ENCODE data around the gene LRRFIP1. TPM values are rescaled to one million over a fixed set of nuclear protein-coding genes. Genes with fewer than 3 reads are reported as not detected.

LRRFIP1 gene
- total and polyA plus RNA-seq, 10 of the 15 experiments (the other 5 are each of a cell fraction or from before 2014, with no cell fraction given) = 36.2 to 120 (median 74.3) TPM

- 64% methylated on average over 5 of the region's 5 CpGs for WGBS (ENCODE audit: insufficient coverage, insufficient replicate concordance, low lambda C conversion rate, missing lambda C conversion rate)
- DNase-seq (ENCODE audit: low read depth, low spot score) = no peak
- Histone ChIP-seq H3K27me3 (replicated peaks in 1 of 2; ENCODE audit: control insufficient read depth in 2 of 2, insufficient read depth in 2 of 2, low read length in 1 of 2) (peaks cover 3 to 8% of the 10 kb centered on the region in 2 experiments; a peak in 3 of 4 replicates), H3K79me2 (ENCODE audit: control insufficient read depth, insufficient read depth, low read length) (no peaks in the 10 kb centered on the region), H3K4me3 (no peak overlapping the region), H3K27ac (ENCODE audit: control insufficient read depth, insufficient read depth) (no peak overlapping the region), H2AFZ (ENCODE audit: control insufficient read depth, low read depth, low read length) (no peak overlapping the region), H3K4me2 (ENCODE audit: control insufficient read depth, insufficient read depth) (no peak overlapping the region), H4K20me1 (ENCODE audit: control insufficient read depth, insufficient read depth) (no peaks in the 10 kb centered on the region), H3K4me1 (ENCODE audit: control insufficient read depth, insufficient read depth, low read length) (no peaks in the 10 kb centered on the region), H3K9ac (ENCODE audit: control insufficient read depth, insufficient read depth, low read length) (no peak overlapping the region), H3K9me3 (replicated peaks; ENCODE audit: control insufficient read depth, insufficient read depth, low read length) (no peaks in the 10 kb centered on the region; the same call in 1 of the 3 replicates), H3K36me3 (ENCODE audit: control insufficient read depth in 2 of 2, insufficient read depth in 2 of 2, low read length in 1 of 2) (no peaks in the 10 kb centered on the region)
- BruUV-seq (replicated peaks) = no TSS peak
- TF ChIP-seq ZNF384 (IDR thresholded peaks at IDR 0.05; ENCODE audit: borderline replicate concordance, low read depth, low read length) (no peak), ATF3 (IDR thresholded peaks at IDR 0.05; ENCODE audit: borderline replicate concordance, extremely low read depth, low read depth, low read length) (no peak), FOXK2 (IDR thresholded peaks at IDR 0.05) (no peak)
- SMC1A ChIA-PET (ENCODE audit: uncharacterized antibody, unreplicated experiment) = interaction anchor here (0.9 to 1.2 kb wide), 2 partner anchors 8 to 85 kb away, joined by 3 to 4 read pairs; no protein-coding TSS in a partner anchor
- RAD21 ChIA-PET (ENCODE audit: unreplicated experiment) = interaction anchor here (1.0 kb wide), 1 partner anchor 85 kb away, joined by 3 read pairs; no protein-coding TSS in a partner anchor
- no peak for ATAC-seq
- POLR2A ChIA-PET = no interaction called here
- intact Hi-C loops (cut with micrococcal nuclease; ENCODE audit: unreplicated experiment) (no loop called here), in situ Hi-C loops (cut with MboI) (no loop called here)
- no peak for FAIRE-seq
- CTCF ChIA-PET = interaction anchor here (1.1 to 1.6 kb wide), 3 partner anchors 9 to 85 kb away, joined by 4 to 7 read pairs (median 4); no protein-coding TSS in a partner anchor
Measured at GRCh38 chr2:237660381-237660900, 33.1 kb downstream of the LRRFIP1 start.

DNA sequence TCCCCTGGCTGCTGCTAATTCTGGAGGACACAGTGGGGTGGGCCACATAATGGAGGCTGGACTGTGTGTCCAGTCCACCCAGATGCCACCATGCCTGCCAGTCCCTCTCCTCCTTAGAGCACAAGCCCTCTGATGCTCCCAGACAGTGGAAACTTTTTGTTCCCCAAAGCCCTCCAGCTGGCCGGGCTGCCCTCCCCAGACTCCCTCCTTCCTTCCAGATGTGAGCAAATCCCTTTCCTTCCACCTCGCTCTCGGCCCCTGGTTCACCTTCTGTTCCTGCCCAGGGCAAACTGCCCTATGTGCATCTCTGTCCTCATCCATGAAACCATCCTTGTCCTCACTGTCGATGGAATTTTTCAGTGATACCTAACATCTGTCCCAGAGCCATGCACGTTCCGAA, 33.9 kb downstream of the LRRFIP1 start:
- DNase-seq (ENCODE audit: low read depth, low spot score) (no peak), ATAC-seq (no peak), FAIRE-seq (no peak)
- SMC1A ChIA-PET (ENCODE audit: uncharacterized antibody, unreplicated experiment) = no interaction called here
- no peak for TF ChIP-seq RBBP5 (conservative IDR thresholded peaks at IDR 0.05)
- no peak for TF ChIP-seq BCL11A (IDR thresholded peaks at IDR 0.05; ENCODE audit: low read depth, low read length)
- TF ChIP-seq SUZ12 (IDR thresholded peaks at IDR 0.05; ENCODE audit: unreplicated experiment) = no peak
- TF ChIP-seq STAT1 (conservative IDR thresholded peaks at IDR 0.05) = no peak
- no peak for TF ChIP-seq KDM1A (IDR thresholded peaks at IDR 0.05; ENCODE audit: borderline replicate concordance)
- no peak for TF ChIP-seq CTCF (IDR thresholded peaks at IDR 0.05 in 2 of 3, conservative IDR thresholded peaks at IDR 0.05 in 1 of 3; ENCODE audit: control insufficient read depth in 2 of 3, extremely low read depth in 1 of 3, insufficient read depth in 1 of 3, low read depth in 3 of 3, low read length in 3 of 3)
- TF ChIP-seq, protein P1, sequence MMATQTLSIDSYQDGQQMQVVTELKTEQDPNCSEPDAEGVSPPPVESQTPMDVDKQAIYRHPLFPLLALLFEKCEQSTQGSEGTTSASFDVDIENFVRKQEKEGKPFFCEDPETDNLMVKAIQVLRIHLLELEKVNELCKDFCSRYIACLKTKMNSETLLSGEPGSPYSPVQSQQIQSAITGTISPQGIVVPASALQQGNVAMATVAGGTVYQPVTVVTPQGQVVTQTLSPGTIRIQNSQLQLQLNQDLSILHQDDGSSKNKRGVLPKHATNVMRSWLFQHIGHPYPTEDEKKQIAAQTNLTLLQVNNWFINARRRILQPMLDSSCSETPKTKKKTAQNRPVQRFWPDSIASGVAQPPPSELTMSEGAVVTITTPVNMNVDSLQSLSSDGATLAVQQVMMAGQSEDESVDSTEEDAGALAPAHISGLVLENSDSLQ (IDR thresholded peaks at IDR 0.05) = no peak
- no peak for TF ChIP-seq JUND (IDR thresholded peaks at IDR 0.05; ENCODE audit: low read depth, low read length)
- TF ChIP-seq PAX5 (IDR thresholded peaks at IDR 0.05; ENCODE audit: borderline replicate concordance, low read depth, low read length) = no peak
- TF ChIP-seq CHD2 (IDR thresholded peaks at IDR 0.05; ENCODE audit: borderline replicate concordance, low read depth, low read length) = no peak
- no peak for TF ChIP-seq BMI1 (IDR thresholded peaks at IDR 0.05; ENCODE audit: borderline replicate concordance)
- H3K36me3 ChIP-seq (ENCODE audit: control insufficient read depth in 2 of 2, insufficient read depth in 2 of 2, low read length in 1 of 2) = no peaks in the 10 kb centered on the region
- H3K27ac ChIP-seq (ENCODE audit: control insufficient read depth, insufficient read depth) = no peak overlapping the region
- no peaks in the 10 kb centered on the region; the same call in 1 of the 3 replicates for H3K9me3 ChIP-seq (replicated peaks; ENCODE audit: control insufficient read depth, insufficient read depth, low read length)
- 0 out of 2 replicates have a peak, but pooled peaks cover 5% of the 10 kb centered on the region for H3K4me1 ChIP-seq (ENCODE audit: control insufficient read depth, insufficient read depth, low read length)
- H3K79me2 ChIP-seq (ENCODE audit: control insufficient read depth, insufficient read depth, low read length) = no peaks in the 10 kb centered on the region
- peaks cover 3 to 8% of the 10 kb centered on the region in 2 experiments; a peak in 3 of 4 replicates for H3K27me3 ChIP-seq (replicated peaks in 1 of 2; ENCODE audit: control insufficient read depth in 2 of 2, insufficient read depth in 2 of 2, low read length in 1 of 2)
- H3K4me3 ChIP-seq = no peak overlapping the region
- intact Hi-C loops (cut with micrococcal nuclease; ENCODE audit: unreplicated experiment) = no loop called here
- no peak overlapping the region for H2AFZ ChIP-seq (ENCODE audit: control insufficient read depth, low read depth, low read length)
- no TSS peak for BruUV-seq (replicated peaks)
- CTCF ChIA-PET = no interaction called here
- in situ Hi-C loops (cut with MboI) = no loop called here
- no peak overlapping the region for H3K4me2 ChIP-seq (ENCODE audit: control insufficient read depth, insufficient read depth)
- RAD21 ChIA-PET (ENCODE audit: unreplicated experiment) = no interaction called here
- H4K20me1 ChIP-seq (ENCODE audit: control insufficient read depth, insufficient read depth) = no peaks in the 10 kb centered on the region
- POLR2A ChIA-PET = interaction anchor here (0.7 kb wide), 1 partner anchor 9 kb away, joined by 3 read pairs; no protein-coding TSS in a partner anchor
- WGBS (ENCODE audit: insufficient coverage, insufficient replicate concordance, low lambda C conversion rate, missing lambda C conversion rate) = 60% methylated on average over 6 of the region's 6 CpGs
- H3K9ac ChIP-seq (ENCODE audit: control insufficient read depth, insufficient read depth, low read length) = no peak overlapping the region

Measured in GM12878 (cell line).